ENCODE data around the gene PARD3.

- TF ChIP-seq CTCF (IDR thresholded peaks at IDR 0.05) (no peak), POLR2A (IDR thresholded peaks at IDR 0.05) (no peak)
Measured at GRCh38 chr10:34643620-34644019, 171.5 kb downstream of the PARD3 start.
